ENCODE measurements around the gene OSBPL1A.

Gene OSBPL1A

GRCh38 chr18:24136967-24137373 lies 260.7 kb downstream of the OSBPL1A start:
- DNase-seq, result no peak
- no peak for TF ChIP-seq POLR2A (IDR thresholded peaks at IDR 0.05; ENCODE audit: low read length)
- no peak for TF ChIP-seq GATA1 (IDR thresholded peaks at IDR 0.05; ENCODE audit: low read depth, low read length)

DNA sequence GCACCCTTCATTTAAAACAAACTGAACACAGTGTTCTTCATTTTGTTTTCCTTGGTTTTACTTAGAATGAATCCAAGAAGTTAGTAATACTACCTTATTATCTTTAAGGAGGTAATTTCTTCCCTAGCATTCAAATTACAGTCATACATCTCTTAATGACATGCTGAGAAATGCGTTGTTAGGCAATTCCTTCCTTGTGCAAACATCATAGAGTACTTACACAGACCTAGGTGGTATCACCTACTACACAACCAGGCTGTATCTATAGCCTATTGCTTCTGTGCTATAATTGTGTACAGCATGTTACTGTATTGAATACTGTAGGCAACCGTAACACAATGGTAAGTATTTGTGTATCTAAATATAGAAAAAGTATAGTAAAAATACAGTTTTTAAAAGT lies 267.1 kb downstream of the OSBPL1A start:
- no peak for TF ChIP-seq POLR2A (IDR thresholded peaks at IDR 0.05; ENCODE audit: low read length)
- TF ChIP-seq GATA1 (IDR thresholded peaks at IDR 0.05; ENCODE audit: low read depth, low read length), result no peak

GRCh38 chr18:24128700-24129099 lies 268.9 kb downstream of the OSBPL1A start:
- TF ChIP-seq GATA1 (IDR thresholded peaks at IDR 0.05; ENCODE audit: low read depth, low read length) (no peak), POLR2A (IDR thresholded peaks at IDR 0.05; ENCODE audit: low read length) (no peak)
- DNase-seq, result no peak

More for the DNA sequence above, 267.1 kb downstream of the OSBPL1A start:
- DNase-seq, result no peak

GRCh38 chr18:24127735-24128134 lies 269.9 kb downstream of the OSBPL1A start:
- no peak for TF ChIP-seq POLR2A (IDR thresholded peaks at IDR 0.05; ENCODE audit: low read length)
- no peak for TF ChIP-seq GATA1 (IDR thresholded peaks at IDR 0.05; ENCODE audit: low read depth, low read length)
- no peak for DNase-seq

DNA sequence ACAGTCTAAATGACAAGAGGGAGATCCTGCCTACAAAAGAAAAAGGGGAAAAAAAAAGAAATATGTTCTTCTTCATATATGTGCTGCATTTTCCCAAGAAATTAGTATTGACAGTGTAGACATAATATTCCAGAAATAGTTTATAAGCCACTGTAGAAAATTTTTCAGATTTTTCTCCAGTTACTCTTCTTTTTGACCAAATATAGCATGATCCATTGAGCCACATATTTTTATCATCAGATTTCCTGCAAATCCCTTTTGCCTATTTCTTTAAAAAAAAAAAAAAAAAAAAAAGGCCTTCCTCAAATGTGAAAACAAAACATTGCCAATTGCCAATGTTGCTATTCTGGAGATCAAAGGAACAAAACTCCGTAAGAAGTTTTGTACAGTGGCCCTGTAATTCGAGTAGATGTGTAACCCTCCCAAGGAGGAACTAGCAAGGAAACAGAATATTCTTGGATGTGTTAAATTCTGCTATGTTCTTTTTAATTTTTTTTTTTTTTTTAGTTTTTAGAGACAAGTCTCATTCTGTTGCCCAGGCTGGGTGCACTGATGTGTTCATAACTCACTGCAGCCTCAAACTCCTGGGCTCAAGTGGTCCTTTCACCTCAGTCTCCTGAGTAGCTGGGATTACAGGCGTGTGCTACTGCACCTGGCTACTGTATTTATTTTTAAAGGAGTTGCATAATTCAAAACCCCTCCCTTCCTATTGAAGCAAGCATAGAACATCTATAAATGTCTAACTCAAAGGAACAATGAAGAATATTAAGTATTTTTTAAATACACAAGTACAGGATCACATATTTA lies 271.3 kb downstream of the OSBPL1A start:
- DNase-seq, result no peak
- no peak for TF ChIP-seq POLR2A (IDR thresholded peaks at IDR 0.05; ENCODE audit: low read length)
- TF ChIP-seq GATA1 (IDR thresholded peaks at IDR 0.05; ENCODE audit: low read depth, low read length), result no peak

GRCh38 chr18:24121625-24122024 lies 276.0 kb downstream of the OSBPL1A start:
- DNase-seq, result no peak
- TF ChIP-seq GATA1 (IDR thresholded peaks at IDR 0.05; ENCODE audit: low read depth, low read length) (no peak), POLR2A (IDR thresholded peaks at IDR 0.05; ENCODE audit: low read length) (no peak)

GRCh38 chr18:24120676-24121075 lies 276.9 kb downstream of the OSBPL1A start:
- DNase-seq, result no peak
- TF ChIP-seq POLR2A (IDR thresholded peaks at IDR 0.05; ENCODE audit: low read length), result no peak
- TF ChIP-seq GATA1 (IDR thresholded peaks at IDR 0.05; ENCODE audit: low read depth, low read length), result no peak

GRCh38 chr18:24118750-24119577 lies 278.7 kb downstream of the OSBPL1A start:
- TF ChIP-seq POLR2A (IDR thresholded peaks at IDR 0.05; ENCODE audit: low read length) (no peak), GATA1 (IDR thresholded peaks at IDR 0.05; ENCODE audit: low read depth, low read length) (no peak)
- peak; percentile 74 to 87 for DNase-seq

DNA sequence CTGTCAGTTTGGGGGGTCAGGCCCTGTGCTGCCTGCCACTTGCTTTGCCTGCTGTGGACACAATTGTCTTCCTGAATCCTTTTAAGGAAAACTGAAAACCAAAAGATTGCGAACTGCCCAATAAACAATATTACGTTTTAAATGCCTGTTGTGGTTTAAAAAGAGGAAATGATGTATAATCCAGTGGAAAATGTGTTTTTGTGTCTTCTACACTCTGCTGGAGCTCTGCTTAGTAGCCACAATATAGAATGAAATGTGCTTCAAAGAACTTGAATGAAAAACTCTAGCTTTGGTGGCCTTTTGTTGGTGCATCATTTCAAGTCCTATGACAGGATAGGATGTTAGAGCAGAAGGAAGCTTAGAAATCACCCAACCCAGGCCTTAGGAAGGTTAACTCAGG lies 282.0 kb downstream of the OSBPL1A start:
- TF ChIP-seq GATA1 (IDR thresholded peaks at IDR 0.05; ENCODE audit: low read depth, low read length), result no peak
- no peak for TF ChIP-seq POLR2A (IDR thresholded peaks at IDR 0.05; ENCODE audit: low read length)
- DNase-seq, result no peak

GRCh38 chr18:24114924-24115549 lies 282.6 kb downstream of the OSBPL1A start:
- DNase-seq, result no peak
- TF ChIP-seq GATA1 (IDR thresholded peaks at IDR 0.05; ENCODE audit: low read depth, low read length), result no peak
- TF ChIP-seq POLR2A (IDR thresholded peaks at IDR 0.05; ENCODE audit: low read length), result no peak

GRCh38 chr18:24112874-24113615 lies 284.6 kb downstream of the OSBPL1A start:
- TF ChIP-seq POLR2A (IDR thresholded peaks at IDR 0.05; ENCODE audit: low read length) (no peak), GATA1 (IDR thresholded peaks at IDR 0.05; ENCODE audit: low read depth, low read length) (no peak)
- no peak for DNase-seq

- TF ChIP-seq POLR2A (IDR thresholded peaks at IDR 0.05; ENCODE audit: low read length), result no peak
- no peak for DNase-seq
Measured at GRCh38 chr18:24112464-24112863, 285.2 kb downstream of the OSBPL1A start.
